Activated CD8-positive, alpha-beta memory T cell treated with anti-CD3 and anti-CD28 coated beads, Interleukin-2, amount 50 U/mL, for 24 hours (primary cell): Measurements from ENCODE around the gene SATB2.

Experiments used
- DNase-seq: peaks from one replicate; pipeline ENCODE4 v3.0.0-alpha.2; 2020; ENCODE audit errors: extremely low read depth

Gene SATB2

GRCh38 chr2:199257261-199258224, 200.2 kb downstream of the SATB2 start:
- no peak for DNase-seq

- no peak for DNase-seq
Measured at GRCh38 chr2:199230091-199230490, 227.6 kb downstream of the SATB2 start.

- peak; percentile 2 for DNase-seq
Measured at GRCh38 chr2:199228887-199229819, 228.6 kb downstream of the SATB2 start.

GRCh38 chr2:199223791-199224190, 233.9 kb downstream of the SATB2 start:
- no peak for DNase-seq

GRCh38 chr2:199220920-199221319, 236.8 kb downstream of the SATB2 start:
- DNase-seq = no peak

GRCh38 chr2:199219551-199219950, 238.2 kb downstream of the SATB2 start:
- no peak for DNase-seq
